Transverse colon (tissue), 4 donors: Measurements from ENCODE around the gene KIF1A. TPM values are rescaled to one million over a fixed set of nuclear protein-coding genes. Genes with fewer than 3 reads are reported as not detected.

Experiments
- DNase-seq: peaks from one replicate; pipeline ENCODE4 v3.0.0-alpha.2; 2019
- H3K27ac ChIP-seq, 4 donors: fragments of 200-600 bp; sonication (generic); 2 replicates each; pipeline ENCODE4 v1.5.1; 2016 to 2018; ENCODE audit warnings: inconsistent platforms in 4 of 4
- H3K27me3 ChIP-seq: fragments of 200-600 bp; sonication (generic); 2 replicates; pipeline ENCODE4 v1.5.1; 2017; ENCODE audit warnings: inconsistent platforms
- H3K36me3 ChIP-seq, 4 donors: fragments of 200-600 bp; sonication (generic); 2 replicates each; pipeline ENCODE4 v1.5.1; 2017 to 2019; ENCODE audit warnings: inconsistent platforms in 4 of 4
- H3K4me1 ChIP-seq, 4 donors: fragments of 200-600 bp; sonication (generic); 2 replicates each; pipeline ENCODE4 v1.5.1; 2017 to 2020; ENCODE audit warnings: inconsistent platforms in 4 of 4
- H3K4me3 ChIP-seq, 4 donors: fragments of 200-600 bp; sonication (generic); 1 replicate in 1 of 4; 2 replicates in 3 of 4; pipeline versions ENCODE4 v1.5.1 to v1.6.1; 2017 to 2019; ENCODE audit warnings: inconsistent platforms in 4 of 4
- H3K9me3 ChIP-seq, 2 donors: fragments of 200-600 bp; sonication (generic); 2 replicates each; pipeline ENCODE4 v1.5.1; 2017 to 2019; ENCODE audit warnings: inconsistent platforms in 2 of 2
- CTCF ChIP-seq, 5 experiments: fragments of 200-600 bp in 3 of 5; fragments of 450-650 bp in 2 of 5; sonication (generic) in 3 of 5; IDR thresholded peaks; 1 replicate in 2 of 5; 2 replicates in 3 of 5; pipeline ENCODE4 v1.5.1; 2016 to 2017; ENCODE audit warnings: antibody characterized with exemption in 5 of 5, inconsistent platforms in 3 of 5, mild to moderate bottlenecking in 2 of 5, moderate library complexity in 1 of 5
- EP300 ChIP-seq: sonication (generic); formaldehyde crosslinking; IDR thresholded peaks from one replicate; pipeline ENCODE4 v1.6.1; 2017; ENCODE audit warnings: antibody characterized with exemption, low read depth
- POLR2A ChIP-seq: fragments of 450-650 bp; IDR thresholded peaks from one replicate; pipeline ENCODE4 v1.6.1; 2016; ENCODE audit warnings: antibody characterized with exemption, mild to moderate bottlenecking, moderate library complexity
- POLR2AphosphoS5 ChIP-seq, 3 donors: sonication (generic); formaldehyde crosslinking; IDR thresholded peaks; one replicate each; pipeline ENCODE4 v1.6.1; 2016; ENCODE audit warnings: antibody characterized with exemption in 3 of 3
- WGBS, 2 donors: methylation state at CpG; one replicate each; pipeline ENCODE4 v1.1.5; 2018; ENCODE audit warnings: low coverage in 1 of 2; 5-methylcytosine and 5-hydroxymethylcytosine counted together
- in situ Hi-C, 4 donors: fragments of 200-750 bp; cut with MboI; loops; one replicate each; pipeline versions ENCODE4 v1.15.0 to v1.15.1; 2017; ENCODE audit warnings: low sequenced_read_pairs in 3 of 4, low pct_ligation_motif_present in 1 of 4, low pct_unique_long_range_greater_than_20kb in 1 of 4
- intact Hi-C: fragments of 100-400 bp; cut with DNase I; formaldehyde crosslinking; loops from one replicate; pipeline ENCODE4 v1.15.1; 2023; ENCODE audit warnings: low total_unique reads
- total RNA-seq, 4 donors: library from RNA; depleted of rRNA; stranded (reverse); fragments of >200 nt; gene quantifications; one replicate each; pipeline ENCODE4 v1.1.0, GENCODE V29; 2016

The KIF1A gene
- total RNA-seq, 4 donors from 2014 or later = 0.40 to 3.4 (median 2.9) TPM

DNA sequence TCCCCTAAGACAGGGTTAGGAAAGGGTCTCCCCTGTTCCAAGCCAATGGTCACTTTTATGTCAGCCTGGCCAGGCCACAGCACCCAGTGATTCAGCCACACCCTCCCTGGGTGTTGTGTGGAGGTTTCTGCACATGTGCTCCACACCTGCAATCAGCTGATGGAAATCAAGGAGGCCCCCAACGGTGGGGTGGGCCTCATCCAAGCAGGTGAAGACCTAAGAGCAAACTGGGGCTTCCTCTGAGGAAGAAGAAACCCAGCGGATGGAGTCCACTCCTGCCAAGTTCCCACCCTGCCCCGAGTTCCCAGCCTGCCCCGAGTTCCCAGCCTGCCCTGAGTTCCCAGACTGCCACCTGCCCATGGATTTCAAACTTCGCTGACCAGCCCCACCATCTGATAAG, 55.4 kb downstream of the KIF1A start:
- 76% methylated on average over 5 of the region's 5 CpGs; no CpG with 5 or more reads in 1 of the 2 donors for WGBS, 2 donors
- Histone ChIP-seq H3K4me1 (no peaks in the 10 kb centered on the region), H3K4me3 (no peak overlapping the region), H3K36me3 (no peaks in the 10 kb centered on the region), H3K27ac (no peak overlapping the region), H3K27me3 (no peaks in the 10 kb centered on the region), H3K9me3 (no peaks in the 10 kb centered on the region)
- TF ChIP-seq POLR2AphosphoS5 (IDR thresholded peaks at IDR 0.05) (no peak), EP300 (no peak), POLR2A (no peak), CTCF (IDR thresholded peaks at IDR 0.05) (no peak)
- in situ Hi-C loops = no loop called here
- DNase-seq = no peak
- intact Hi-C loops = no loop called here

DNA sequence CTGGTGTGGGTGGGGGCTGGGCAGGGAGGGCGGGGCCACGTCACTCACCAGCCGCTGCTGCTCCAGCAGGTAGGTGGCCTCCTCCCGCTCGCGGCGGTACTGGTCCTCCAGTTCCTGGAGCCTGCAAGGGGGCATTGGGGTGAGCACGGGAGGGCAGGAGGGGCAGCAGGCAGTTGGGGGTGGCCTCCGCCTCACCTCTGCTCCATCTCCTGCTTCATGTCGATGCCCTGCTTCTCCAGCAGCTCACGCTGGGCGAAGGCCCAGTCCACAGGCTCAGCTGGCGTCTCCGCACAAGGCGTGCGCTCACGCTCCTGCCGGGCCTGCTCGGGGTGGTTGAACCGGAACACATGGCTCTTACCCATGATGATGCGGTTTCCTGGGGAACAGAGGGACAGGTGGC, 57.0 kb downstream of the KIF1A start:
- TF ChIP-seq EP300 (no peak), CTCF (IDR thresholded peaks at IDR 0.05) (no peak), POLR2AphosphoS5 (IDR thresholded peaks at IDR 0.05) (no peak), POLR2A (no peak)
- WGBS, 2 donors = 88% methylated on average over 19 of the region's 21 CpGs; no CpG with 5 or more reads in 1 of the 2 donors
- in situ Hi-C loops = no loop called here
- no peak overlapping the region for H3K27ac ChIP-seq
- intact Hi-C loops = no loop called here
- no peak overlapping the region for H3K4me3 ChIP-seq
- no peaks in the 10 kb centered on the region for H3K36me3 ChIP-seq
- no peaks in the 10 kb centered on the region for H3K9me3 ChIP-seq
- H3K4me1 ChIP-seq = no peaks in the 10 kb centered on the region
- DNase-seq = no peak
- H3K27me3 ChIP-seq = no peaks in the 10 kb centered on the region

- Histone ChIP-seq H3K36me3 (no peaks in the 10 kb centered on the region), H3K27ac (no peak overlapping the region), H3K4me1 (no peaks in the 10 kb centered on the region), H3K4me3 (no peak overlapping the region), H3K9me3 (no peaks in the 10 kb centered on the region), H3K27me3 (no peaks in the 10 kb centered on the region)
- intact Hi-C loops (no loop called here), in situ Hi-C loops (no loop called here)
- no peak for TF ChIP-seq POLR2A
- TF ChIP-seq CTCF (IDR thresholded peaks at IDR 0.05) = no peak
- TF ChIP-seq POLR2AphosphoS5 (IDR thresholded peaks at IDR 0.05) = no peak
- TF ChIP-seq EP300 = no peak
- DNase-seq = no peak
- WGBS, 2 donors = 87% methylated on average over 7 of the region's 8 CpGs; no CpG with 5 or more reads in 1 of the 2 donors
Measured at GRCh38 chr2:240762249-240762648, 57.8 kb downstream of the KIF1A start.

DNA sequence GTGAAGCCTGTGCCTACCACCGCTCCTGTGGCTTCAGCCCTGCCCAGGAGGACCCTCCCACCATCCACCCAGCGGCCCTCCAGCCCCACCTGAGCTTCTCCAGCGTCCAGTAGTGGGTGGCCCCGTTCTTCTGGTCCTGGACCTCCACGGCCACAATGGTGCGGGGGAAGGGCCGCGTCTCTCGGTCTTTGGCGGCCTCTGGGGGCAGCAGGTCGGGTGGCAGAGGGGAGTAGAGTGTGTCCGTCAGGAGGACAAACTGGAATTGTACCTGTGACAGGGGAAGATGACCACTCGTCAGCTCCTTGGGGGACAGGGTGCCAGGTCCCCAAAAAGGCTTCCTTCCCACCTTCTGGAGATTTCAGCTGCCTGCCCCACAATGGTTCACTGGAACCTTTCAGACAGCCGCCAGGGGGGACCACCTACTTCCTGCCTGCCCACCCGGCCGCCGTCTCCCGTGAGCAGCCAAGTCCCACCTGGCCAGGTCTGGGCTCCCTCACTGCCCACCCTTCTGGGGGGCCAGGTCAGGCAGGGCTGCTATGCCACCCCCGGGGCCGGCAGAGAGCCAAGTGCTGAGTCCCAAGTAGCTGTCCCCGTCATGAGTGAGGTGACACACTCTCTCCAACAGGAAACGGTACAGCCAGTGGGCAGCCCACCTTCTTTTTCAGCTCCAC, 59.3 kb downstream of the KIF1A start:
- intact Hi-C loops = no loop called here
- 71% methylated on average over 19 of the region's 22 CpGs; no CpG with 5 or more reads in 1 of the 2 donors for WGBS, 2 donors
- in situ Hi-C loops = no loop called here
- Histone ChIP-seq H3K36me3 (no peaks in the 10 kb centered on the region), H3K4me3 (no peak overlapping the region), H3K27me3 (no peaks in the 10 kb centered on the region), H3K9me3 (no peaks in the 10 kb centered on the region), H3K27ac (no peak overlapping the region), H3K4me1 (no peaks in the 10 kb centered on the region)
- DNase-seq = no peak
- no peak for TF ChIP-seq POLR2A
- no peak for TF ChIP-seq EP300
- TF ChIP-seq CTCF (IDR thresholded peaks at IDR 0.05) = no peak
- TF ChIP-seq POLR2AphosphoS5 (IDR thresholded peaks at IDR 0.05) = no peak
